ENCODE results near the gene RAPGEF2.

Gene RAPGEF2

DNA sequence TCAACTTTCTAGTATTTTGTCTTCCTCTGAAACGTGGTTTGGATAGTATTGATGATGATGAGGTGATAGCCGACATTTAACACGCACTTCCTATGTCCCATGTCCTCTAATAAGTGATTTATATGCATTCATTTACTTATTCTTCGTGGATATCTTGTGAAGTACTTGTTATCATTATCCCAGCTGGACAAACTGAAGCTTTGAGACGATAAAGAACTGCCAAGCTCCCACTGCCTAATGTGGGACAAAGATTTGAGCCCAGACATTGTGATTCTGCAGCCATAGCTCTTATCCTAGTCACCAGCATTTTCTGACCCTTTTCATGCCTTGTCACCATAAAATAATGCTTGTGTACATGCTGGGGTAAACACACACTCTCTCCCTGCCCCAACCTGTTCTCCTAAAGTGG lies 92.5 kb downstream of the RAPGEF2 start:
- no peak for DNase-seq (ENCODE audit: low read depth in 1 of 2, low spot score in 1 of 2)

DNA sequence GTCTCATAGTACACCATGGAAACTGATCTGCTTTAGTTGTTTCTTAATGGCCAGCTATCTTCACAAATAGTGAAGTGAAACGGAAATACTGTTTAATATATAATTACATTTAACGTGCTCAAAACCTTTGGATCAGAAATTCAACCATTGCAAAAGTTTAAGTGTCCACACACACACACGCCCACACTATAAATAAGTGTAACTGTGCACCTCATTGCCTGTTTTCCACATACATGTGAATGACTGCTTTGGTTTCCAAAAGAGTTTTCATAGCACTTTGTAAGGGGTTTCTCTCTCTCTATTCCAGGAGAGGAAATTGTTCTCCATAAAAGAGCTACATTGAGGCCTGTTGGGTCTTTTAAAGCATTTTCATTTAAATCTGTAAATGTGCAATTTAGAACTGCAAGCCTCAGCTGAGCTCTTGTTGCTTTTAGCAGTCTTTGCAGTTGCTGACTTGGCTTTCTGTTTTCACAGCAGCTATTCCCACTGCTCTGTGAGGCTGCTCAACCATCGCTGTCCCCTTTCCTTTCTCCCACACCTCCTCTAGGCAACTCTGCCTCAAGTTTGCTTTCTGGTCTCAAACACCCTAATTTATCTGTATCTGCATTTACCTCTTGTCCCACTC lies 94.5 kb downstream of the RAPGEF2 start:
- DNase-seq (ENCODE audit: low read depth in 1 of 2, low spot score in 1 of 2) = no peak

DNA sequence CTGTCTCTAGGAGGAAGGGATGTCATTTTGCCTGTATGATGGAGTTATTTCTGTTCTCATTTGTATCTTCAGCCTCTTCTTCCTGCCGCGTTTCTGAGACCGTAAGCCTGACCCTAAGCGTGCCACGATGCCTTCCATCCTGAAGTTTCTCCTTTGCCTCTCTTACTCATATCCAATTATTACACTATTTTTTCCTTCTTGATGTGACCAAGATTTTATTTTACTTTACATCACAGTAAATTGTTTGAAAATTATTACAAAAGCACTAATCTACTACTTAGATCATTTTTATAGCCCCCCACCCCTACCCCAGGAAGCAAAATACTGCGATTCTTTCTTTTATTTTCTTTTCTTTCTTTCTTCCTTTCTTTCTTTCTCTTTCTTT lies 95.0 kb downstream of the RAPGEF2 start:
- no peak for DNase-seq (ENCODE audit: low read depth in 1 of 2, low spot score in 1 of 2)

DNA sequence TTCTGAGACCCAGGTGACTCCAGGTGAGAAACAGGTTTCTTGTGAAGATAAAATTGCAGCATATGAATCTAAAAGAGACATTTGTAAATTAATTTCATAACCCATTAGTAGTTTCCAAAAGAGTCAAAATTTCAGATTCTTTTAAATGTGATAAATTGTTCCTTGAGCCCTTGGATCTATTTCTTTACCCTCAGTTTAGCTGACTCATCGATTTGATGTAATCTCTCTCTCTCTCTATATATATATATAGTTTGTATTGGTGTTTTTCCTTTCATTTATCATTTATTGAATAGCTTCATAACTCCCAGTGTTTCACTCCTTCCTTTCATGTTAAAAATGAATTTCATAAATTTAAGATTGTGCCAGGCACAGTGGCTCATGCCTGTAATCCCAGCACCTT lies 96.9 kb downstream of the RAPGEF2 start:
- no peak for DNase-seq (ENCODE audit: low read depth in 1 of 2, low spot score in 1 of 2)

DNA sequence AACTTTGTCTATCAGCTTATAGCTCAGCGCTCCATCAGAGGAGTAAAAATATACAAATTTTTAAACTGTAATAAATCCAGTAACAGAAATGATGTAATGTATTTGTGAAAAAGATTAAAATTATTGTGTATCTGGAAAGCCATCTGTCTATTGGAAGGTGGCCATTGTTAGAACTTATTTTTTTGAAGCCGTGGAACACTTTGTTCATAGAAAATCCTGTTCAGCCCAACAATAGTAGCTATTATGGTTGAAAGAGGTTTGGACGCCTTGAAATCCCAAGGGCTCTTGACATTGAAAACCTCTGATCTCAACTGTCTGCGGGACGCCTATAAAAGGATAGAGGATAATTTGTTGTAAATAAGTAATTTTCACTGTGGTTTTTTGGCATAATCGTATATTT lies 98.3 kb downstream of the RAPGEF2 start:
- DNase-seq (ENCODE audit: low read depth in 1 of 2, low spot score in 1 of 2) = no peak

DNA sequence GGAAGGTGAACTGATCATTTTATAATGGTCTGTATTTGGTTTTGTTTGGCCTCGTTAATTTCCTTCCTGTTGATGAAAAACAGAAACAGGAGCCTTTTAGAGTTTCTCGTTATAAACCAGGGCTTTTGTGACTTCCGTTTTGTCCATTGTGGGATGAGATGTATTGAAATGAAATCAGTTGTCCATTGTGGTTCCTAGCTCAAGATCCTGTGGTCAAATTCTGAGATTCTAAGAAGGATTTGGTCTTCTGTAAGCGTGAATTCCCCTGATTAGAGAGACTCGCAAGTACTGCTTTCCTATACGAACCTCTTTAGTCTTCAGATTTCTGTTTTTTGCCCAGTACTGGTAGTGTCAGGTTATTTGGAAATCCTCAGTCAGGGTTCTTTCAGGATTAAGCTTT lies 101.7 kb downstream of the RAPGEF2 start:
- DNase-seq (ENCODE audit: low read depth in 1 of 2, low spot score in 1 of 2) = no peak

DNA sequence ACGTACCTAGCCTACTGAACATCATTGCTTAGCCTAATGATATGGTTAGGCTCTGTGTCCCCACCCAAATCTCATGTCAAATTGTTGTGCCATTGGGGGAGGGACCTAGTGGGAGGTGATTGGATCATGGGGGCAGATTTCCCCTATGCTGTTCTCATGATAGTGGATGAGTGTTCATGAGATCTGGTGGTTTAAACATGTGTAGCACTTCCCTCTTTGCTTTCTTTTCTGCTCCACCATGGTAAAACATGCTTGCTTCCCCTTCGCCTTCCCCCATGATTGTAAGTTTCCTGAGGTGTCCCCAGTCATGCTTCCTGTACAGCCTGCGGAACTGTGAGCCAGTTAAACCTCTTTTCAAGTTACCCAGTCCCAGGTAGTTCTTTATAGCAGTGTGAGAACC lies 102.6 kb downstream of the RAPGEF2 start:
- no peak for DNase-seq (ENCODE audit: low read depth in 1 of 2, low spot score in 1 of 2)

DNA sequence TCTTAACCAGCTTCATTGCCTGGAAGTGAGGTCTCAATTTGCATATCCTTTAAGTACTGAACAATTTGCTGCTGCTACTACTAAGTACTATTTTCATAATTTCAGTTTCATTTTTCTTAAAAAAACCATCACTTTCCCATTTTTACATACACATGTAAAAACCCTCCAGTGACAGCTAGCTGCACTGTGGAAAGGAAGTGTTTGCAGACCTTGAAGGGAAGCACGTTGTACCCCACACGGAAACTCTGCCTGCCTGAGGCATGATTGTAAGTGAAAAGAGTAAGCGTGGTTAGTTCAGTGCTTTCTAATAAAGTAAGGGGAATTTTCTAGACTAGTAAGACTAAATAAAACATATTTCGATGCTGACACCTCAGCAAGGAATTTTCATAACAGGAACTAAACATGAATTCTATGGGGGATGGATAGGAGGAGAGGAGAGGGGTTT lies 103.6 kb downstream of the RAPGEF2 start:
- no peak for DNase-seq (ENCODE audit: low read depth in 1 of 2, low spot score in 1 of 2)

DNA sequence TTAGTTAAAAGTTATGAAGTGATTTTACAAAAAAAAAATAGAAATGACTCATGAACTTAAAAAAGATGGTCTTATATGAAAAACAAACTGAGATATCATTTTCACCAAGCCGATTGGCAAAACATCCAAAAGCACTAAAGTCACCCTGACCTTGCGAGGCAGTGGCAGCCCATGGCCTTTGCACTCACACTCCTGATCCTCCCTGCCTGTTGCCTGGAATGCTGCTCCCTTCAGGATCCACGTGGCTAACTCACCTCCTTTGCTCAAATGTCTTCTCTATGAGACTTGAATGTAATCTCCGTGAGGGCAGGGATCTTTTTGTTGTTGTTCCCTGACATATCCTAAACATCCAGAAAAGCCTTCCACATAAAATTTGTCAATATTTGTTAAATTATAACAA lies 106.4 kb downstream of the RAPGEF2 start:
- DNase-seq (ENCODE audit: low read depth in 1 of 2, low spot score in 1 of 2) = no peak

DNA sequence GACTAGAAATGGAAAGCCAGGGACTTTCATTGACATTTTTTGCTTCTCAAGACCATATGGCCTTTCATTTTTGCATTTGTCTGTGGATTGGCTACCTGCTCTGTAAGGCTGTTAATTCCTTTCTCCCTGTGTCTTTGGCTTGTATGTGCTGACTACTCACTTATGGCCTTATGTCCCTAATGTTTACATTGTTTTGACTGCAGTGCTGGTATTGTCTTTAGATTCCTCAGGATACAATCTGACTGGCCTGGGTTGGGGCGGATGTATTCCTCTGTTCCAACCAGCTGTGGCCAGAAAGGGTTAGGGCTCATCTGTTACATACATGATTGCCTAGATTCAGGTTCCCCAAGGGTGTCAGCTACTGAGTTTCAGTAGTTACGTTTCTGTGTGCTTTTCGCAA lies 108.1 kb downstream of the RAPGEF2 start:
- no peak for DNase-seq (ENCODE audit: low read depth in 1 of 2, low spot score in 1 of 2)

DNA sequence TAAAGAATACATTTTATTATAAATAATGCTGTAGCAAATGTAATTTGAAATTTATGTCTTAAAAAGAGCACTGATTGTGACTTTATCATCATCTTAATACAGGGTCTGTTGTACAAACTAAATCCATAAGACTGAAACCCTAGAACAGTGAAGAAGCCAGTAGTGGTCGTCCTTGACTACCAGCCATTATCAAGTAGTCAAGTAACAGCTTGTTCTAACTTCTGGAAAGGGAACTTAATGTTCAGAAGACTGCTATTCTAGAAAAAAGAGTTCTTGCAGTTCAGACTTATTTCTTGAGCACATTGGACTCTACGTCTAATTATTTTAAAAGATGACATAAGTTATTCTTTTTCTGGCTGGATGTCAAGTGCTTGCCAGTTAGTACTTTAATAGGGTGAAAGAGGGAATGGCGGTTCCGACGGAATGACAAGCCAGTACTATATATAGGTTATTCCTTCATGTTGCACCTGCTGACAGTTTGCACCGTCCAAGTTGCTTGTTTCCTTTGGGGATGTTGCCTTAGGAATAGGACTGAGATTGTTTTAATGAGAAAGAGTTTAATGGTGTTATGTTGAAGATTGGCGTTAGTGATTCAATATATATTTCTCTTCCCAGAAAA lies 109.9 kb downstream of the RAPGEF2 start:
- no peak for DNase-seq (ENCODE audit: low read depth in 1 of 2, low spot score in 1 of 2)

DNA sequence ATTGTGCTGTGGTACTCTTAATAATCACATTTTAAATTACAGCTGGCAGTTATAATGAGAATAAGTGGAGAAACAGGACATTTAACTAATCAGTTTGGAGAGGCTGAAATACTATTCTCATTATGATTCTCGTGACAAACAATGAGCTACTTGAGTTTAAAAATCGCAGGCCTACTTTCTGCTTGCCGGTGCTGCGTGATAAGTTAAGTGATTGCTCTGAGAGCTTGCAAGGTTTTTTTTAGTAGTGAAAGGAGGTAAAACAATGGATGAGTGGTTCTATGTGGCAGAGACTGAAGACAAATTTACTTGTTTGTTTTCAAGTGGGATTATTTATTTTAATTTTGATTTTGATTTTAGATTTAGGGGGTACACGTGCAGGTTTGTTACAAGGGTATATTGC lies 114.0 kb downstream of the RAPGEF2 start:
- no peak for DNase-seq (ENCODE audit: low read depth in 1 of 2, low spot score in 1 of 2)

DNA sequence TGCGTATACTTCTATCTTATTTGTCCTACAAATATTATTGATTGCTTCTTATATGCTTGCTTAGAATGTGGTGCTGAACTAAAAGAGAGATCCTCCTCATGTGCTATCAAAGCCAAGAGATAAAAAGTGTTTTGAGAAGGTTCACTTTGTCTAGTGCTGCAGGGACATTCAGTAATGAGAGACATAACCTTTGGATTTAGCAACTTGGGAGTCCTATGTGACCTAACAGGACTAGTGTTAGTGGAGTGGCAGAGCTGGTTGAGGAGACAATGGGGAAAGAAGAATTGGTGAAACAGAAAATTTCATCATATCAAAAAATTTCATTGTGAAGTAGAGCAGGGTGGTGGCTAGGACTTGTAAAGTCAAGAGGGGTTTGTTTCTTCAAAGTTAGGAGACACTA lies 117.0 kb downstream of the RAPGEF2 start:
- DNase-seq (ENCODE audit: low read depth in 1 of 2, low spot score in 1 of 2) = no peak

DNA sequence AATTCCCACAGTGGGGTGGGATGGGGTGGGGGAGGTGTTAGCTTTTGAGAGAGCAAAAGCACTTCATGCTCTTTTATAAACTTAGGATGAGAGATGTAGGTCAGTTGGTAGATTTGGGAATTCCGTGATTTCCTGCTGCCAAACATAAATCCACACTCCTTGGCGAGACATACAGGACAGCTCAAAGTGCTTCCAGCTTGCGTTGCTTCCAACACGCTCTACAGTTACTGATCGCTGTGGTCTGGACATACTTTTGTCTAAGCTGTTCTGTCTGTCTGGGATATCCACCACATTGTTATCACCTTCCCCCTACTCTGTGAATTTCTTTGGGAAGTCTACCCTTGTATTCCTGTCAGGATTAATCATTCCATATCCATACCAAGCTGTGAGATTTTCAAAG lies 117.5 kb downstream of the RAPGEF2 start:
- DNase-seq (ENCODE audit: low read depth in 1 of 2, low spot score in 1 of 2) = no peak

DNA sequence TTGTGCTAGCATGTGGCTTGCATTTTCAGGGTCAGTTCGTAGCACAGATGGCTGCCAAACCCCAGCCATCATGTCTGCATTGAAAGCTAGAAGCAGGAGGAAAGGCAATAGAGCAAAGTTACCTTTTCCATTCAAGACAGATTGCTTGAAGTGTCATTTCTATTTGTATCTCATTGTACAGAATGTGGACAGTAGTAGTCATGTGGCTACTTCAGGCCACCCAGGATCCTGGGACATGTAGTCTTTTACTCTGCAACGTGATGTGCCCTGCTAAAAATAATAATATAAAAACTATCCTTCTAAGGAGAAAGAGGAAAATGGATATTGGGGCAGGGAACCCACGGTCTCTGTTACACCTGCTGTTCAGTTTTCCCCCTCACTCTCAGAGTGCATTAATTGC lies 118.4 kb downstream of the RAPGEF2 start:
- DNase-seq (ENCODE audit: low read depth in 1 of 2, low spot score in 1 of 2) = no peak

DNA sequence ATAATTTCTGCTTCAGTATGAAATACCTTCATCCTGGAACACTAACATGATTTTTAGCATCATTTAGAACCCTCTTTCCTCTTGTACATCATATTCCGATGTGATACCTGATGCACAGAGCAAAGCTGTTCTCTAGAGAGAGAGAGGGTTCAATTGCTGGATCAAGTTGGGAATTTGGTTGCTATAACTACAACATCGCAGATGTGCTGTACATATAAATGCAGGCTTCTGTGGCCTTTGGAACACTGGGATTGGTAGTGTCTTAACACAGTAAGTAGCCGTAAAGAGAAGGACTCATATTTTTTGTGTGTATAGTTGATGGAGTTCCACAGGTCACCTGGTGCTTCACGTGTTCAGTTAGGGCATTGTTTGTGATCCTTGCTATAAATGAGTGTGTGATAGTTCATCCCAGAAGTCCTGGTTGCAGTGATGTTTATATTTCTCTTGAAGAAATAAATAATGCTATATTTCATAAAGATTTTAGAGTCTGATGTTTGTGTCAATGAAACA lies 119.2 kb downstream of the RAPGEF2 start:
- no peak for DNase-seq (ENCODE audit: low read depth in 1 of 2, low spot score in 1 of 2)

DNA sequence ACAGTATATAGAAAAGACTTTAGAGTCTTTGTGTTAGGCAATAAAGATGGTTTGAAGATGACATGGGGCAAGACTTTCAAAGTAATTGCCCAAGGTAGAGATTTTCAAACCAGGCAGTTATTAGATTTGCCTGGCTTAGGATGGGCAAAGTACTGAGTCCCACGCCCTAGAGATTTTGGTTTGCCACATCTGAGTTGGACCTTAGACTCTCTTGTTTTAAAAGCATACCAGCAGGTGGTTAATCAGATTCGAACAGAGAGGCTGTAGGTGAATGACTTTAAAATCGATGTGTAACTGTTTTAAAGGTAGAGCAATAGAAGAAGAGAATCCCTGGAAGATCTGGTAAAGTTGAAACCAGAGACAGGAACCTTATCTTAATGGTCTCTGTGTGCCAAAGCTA lies 121.5 kb downstream of the RAPGEF2 start:
- no peak for DNase-seq (ENCODE audit: low read depth in 1 of 2, low spot score in 1 of 2)

DNA sequence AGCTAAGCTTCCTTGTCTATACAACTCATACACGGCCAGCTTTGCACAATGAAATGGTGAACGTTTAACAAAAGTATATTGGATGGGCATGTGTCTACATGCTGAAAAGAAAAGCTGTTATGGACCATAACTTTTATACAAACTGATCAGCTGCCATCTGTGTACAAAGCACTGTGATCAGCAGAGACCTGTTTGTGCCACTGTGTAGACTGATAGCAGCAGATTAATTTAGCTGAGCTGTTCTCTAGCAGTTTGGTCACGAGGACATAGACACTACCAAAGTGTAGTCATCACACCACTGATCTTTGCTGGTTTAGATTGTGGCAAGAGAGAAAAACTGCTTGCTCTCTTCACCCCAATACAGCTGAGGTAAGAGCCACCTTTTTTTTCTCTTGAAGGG lies 124.5 kb downstream of the RAPGEF2 start:
- DNase-seq (ENCODE audit: low read depth in 1 of 2, low spot score in 1 of 2) = no peak

DNA sequence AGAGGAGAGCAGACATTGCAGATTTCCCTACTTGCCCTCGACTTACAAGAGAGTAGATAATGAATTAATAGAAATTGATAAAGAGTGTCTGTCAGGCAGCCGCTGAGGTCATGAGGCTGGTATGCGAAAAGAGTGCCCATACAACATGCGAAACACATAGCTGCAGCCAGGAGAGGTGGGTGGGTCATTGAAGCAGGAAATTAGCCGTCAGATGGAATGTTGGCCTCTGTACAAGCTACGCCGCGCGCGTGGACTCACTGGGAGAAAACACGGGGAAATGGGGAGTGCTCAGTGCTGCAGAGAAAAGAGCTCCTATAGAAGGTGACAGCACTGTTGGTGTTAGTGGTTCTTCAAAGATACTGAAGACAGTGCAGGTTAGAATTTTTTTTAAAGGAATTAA lies 125.1 kb downstream of the RAPGEF2 start:
- DNase-seq (ENCODE audit: low read depth in 1 of 2, low spot score in 1 of 2) = no peak

DNA sequence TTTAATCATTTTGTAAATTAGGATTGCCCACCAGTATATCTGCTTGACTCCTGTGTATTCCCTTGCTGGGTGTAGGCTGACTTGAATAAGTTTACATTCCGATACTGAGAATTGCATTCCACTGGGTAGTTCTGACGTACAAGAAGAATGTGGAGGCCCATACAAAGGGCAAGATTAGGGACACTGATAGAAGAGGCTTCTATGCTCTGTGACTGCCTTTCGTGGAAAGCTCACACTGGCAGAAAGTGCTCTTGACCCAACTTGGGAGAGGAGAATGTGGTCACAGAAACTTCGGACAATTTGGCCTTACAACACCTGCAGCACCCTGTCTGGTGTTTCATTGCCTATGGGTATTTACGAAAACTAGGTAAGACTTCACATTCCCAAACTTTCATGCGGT lies 126.3 kb downstream of the RAPGEF2 start:
- no peak for DNase-seq (ENCODE audit: low read depth in 1 of 2, low spot score in 1 of 2)

DNA sequence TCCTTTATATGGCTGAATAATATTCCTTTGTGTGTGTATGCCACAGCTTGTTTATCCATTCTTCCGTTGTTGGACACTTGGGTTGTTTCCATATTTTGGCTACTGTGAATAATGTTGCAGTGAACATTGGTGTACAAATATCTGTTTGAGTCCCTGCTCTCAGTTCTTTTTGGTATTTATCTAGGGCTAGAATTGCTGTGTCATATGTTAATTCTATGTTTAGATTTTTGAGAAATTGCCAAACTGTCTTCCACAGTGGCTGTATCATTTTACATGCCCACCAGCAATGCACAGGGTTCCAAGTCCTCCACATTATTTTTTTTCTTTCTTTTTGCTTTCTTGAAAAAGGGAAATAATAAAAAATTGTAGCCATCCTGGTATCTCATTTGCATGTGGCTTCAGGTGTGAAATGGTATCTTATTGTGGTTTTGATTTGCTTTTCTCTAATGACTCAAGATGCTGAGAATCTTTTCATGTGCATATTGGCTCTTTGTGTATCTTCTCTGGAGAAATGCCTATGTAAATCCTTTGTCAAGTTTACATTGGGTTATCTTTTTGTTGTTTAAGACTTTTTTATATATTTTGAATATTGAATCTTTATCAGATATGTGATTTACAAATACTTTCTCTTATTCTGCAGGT lies 129.7 kb downstream of the RAPGEF2 start:
- no peak for DNase-seq (ENCODE audit: low read depth in 1 of 2, low spot score in 1 of 2)

DNA sequence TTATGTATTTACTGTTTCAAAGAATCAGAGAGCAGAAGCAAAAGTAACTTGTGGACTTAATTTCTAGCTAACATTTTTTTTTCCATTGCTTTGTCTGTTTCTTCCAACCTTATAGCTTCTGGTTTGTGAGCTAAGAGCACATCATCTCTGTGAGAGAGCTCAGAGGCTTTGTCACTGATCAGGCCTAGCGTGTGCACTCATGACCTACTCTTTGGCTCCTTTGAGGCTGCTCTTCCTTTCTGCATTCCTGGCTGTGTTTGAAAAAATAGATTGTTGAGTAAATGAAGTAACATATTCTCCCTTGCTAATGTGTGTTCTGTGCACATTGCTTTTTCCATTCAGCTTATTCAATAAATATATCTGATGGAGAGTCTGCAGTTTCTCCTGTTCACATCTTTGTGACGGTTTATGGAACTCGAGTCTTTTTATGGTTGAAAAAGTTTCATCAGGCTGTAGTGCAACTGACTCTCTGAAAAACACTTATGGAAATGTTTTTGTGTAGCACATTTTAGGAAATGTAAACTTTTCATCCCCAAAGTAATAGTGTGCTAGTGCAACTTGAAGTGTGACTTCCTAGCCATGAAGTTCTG lies 133.0 kb downstream of the RAPGEF2 start:
- DNase-seq (ENCODE audit: low read depth in 1 of 2, low spot score in 1 of 2) = no peak

Data from stimulated activated CD4-positive, alpha-beta T cell treated with anti-CD3 and anti-CD28 coated beads, Interleukin-15, amount 100 ng/mL, for 1 hour (primary cell).